Erythroblast (primary cell): Measurements from ENCODE around the gene SYNE3.

Source experiments
- GATA1 ChIP-seq: IDR thresholded peaks from 2 replicates; pipeline ENCODE4 v1.6.1; 2011; ENCODE audit warnings: low read depth, mild to moderate bottlenecking, control low read depth, low read length, moderate library complexity
- POLR2A ChIP-seq: IDR thresholded peaks from 2 replicates; pipeline ENCODE4 v1.6.1; 2011; ENCODE audit warnings: mild to moderate bottlenecking, low read length

GRCh38 chr14:95547626-95548327, 31.3 kb upstream of the SYNE3 start:
- TF ChIP-seq POLR2A, result no peak
- TF ChIP-seq GATA1, result no peak
